ENCODE data around the gene KRT17.

Gene KRT17

DNA sequence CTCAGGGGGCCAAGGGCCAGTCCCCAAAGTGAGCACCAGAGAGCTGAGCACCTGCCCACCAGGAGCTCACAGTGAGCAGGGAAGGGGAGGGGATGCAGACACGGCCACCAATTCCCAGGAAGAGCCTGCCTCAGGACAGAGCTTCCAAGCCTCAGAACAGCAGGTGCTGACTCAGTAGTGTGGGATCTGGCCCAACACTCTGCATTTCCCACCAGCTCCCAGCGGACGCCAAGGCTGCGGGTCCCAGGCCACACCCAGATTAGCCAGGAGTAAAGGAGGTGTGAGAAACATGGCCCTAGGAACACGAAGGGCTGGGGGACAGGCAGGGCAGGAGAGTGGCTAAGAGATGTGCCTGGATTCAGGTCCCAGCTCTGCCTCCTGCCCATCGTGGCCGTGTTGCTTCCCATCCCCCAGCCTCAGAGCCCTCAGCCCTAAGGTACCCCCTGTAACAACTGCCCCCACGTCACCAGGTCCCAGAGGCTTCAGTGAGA lies 35.9 kb upstream of the KRT17 start:
- no peak for DNase-seq
- Histone ChIP-seq H3K27ac (ENCODE audit: low read length) (no peak overlapping the region), H3K4me2 (ENCODE audit: insufficient read depth, low read length) (no peak overlapping the region), H3K79me2 (ENCODE audit: insufficient read depth, low read length) (no peaks in the 10 kb centered on the region), H3K36me3 (ENCODE audit: insufficient read depth, low read length) (no peaks in the 10 kb centered on the region), H3K9ac (ENCODE audit: low read depth, low read length) (no peak overlapping the region), H2AFZ (ENCODE audit: low read depth, low read length) (no peak overlapping the region), H3K9me3 (ENCODE audit: insufficient read depth, low read length, severe bottlenecking) (no peaks in the 10 kb centered on the region), H3K4me1 (ENCODE audit: insufficient read depth, low read length) (peaks cover 2% of the 10 kb centered on the region), H3K27me3 (ENCODE audit: insufficient read depth, low read length, poor library complexity) (peaks cover 5% of the 10 kb centered on the region), H4K20me1 (ENCODE audit: insufficient read depth, low read length) (no peaks in the 10 kb centered on the region; the same call in 1 of the 2 replicates), H3K4me3 (ENCODE audit: low read depth in 1 of 2, low read length in 2 of 2) (no peak overlapping the region)
- TF ChIP-seq EZH2 (IDR thresholded peaks at IDR 0.05; ENCODE audit: borderline replicate concordance, low read depth, low read length, severe bottlenecking) = no peak
- no peak for ATAC-seq (ENCODE audit: insufficient read depth, low read depth)

DNA sequence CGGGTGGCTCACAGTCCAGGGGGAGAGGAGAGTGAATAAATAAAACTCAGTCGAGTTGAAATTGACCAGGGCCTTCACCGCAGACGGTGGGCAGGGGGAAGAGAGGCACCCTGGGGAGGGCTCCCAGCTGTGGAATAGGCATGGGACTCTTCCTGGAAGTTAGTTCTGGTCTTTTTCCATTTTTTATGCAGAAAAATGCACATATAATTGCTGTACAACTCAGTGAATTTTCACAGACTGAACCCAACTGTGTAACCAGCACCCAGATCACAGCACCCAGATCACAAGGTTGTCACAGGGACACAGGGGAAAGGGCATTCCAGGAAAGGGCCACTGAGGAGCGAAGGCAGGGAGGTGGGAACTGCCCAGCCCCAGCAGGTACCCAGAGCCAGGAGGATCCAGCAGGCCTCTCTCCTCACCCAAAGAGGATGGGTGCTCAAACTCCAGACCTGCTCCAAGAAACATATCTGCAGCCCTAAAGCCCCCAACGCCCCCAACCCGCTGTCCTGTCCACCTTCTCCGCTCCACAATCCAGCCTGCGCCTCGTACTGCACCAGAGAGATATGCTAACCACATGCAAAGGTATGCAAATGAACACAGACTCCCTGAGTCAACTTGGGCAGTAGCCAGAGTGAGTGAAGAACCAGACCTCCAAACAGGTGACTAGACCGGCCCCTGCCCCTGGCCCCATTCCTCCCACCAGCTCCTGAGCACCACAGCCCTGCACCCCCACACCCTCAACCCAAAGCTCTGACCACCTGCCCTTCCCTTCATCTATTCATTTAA lies 35.2 kb upstream of the KRT17 start:
- Histone ChIP-seq H2AFZ (ENCODE audit: low read depth, low read length) (no peak overlapping the region), H3K36me3 (ENCODE audit: insufficient read depth, low read length) (no peaks in the 10 kb centered on the region), H3K4me2 (ENCODE audit: insufficient read depth, low read length) (no peak overlapping the region), H3K27me3 (ENCODE audit: insufficient read depth, low read length, poor library complexity) (peaks cover 2% of the 10 kb centered on the region), H3K4me3 (ENCODE audit: low read depth in 1 of 2, low read length in 2 of 2) (no peak overlapping the region), H3K79me2 (ENCODE audit: insufficient read depth, low read length) (no peaks in the 10 kb centered on the region), H3K4me1 (ENCODE audit: insufficient read depth, low read length) (no peaks in the 10 kb centered on the region), H3K27ac (ENCODE audit: low read length) (no peak overlapping the region), H4K20me1 (ENCODE audit: insufficient read depth, low read length) (no peaks in the 10 kb centered on the region; the same call in 1 of the 2 replicates), H3K9ac (ENCODE audit: low read depth, low read length) (no peak overlapping the region), H3K9me3 (ENCODE audit: insufficient read depth, low read length, severe bottlenecking) (no peaks in the 10 kb centered on the region)
- DNase-seq (no peak), ATAC-seq (ENCODE audit: insufficient read depth, low read depth) (no peak)
- TF ChIP-seq, protein P1, sequence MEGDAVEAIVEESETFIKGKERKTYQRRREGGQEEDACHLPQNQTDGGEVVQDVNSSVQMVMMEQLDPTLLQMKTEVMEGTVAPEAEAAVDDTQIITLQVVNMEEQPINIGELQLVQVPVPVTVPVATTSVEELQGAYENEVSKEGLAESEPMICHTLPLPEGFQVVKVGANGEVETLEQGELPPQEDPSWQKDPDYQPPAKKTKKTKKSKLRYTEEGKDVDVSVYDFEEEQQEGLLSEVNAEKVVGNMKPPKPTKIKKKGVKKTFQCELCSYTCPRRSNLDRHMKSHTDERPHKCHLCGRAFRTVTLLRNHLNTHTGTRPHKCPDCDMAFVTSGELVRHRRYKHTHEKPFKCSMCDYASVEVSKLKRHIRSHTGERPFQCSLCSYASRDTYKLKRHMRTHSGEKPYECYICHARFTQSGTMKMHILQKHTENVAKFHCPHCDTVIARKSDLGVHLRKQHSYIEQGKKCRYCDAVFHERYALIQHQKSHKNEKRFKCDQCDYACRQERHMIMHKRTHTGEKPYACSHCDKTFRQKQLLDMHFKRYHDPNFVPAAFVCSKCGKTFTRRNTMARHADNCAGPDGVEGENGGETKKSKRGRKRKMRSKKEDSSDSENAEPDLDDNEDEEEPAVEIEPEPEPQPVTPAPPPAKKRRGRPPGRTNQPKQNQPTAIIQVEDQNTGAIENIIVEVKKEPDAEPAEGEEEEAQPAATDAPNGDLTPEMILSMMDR (IDR thresholded peaks at IDR 0.05; ENCODE audit: borderline replicate concordance, extremely low read depth, low read length, poor library complexity, severe bottlenecking) = no peak
- TF ChIP-seq EZH2 (IDR thresholded peaks at IDR 0.05; ENCODE audit: borderline replicate concordance, low read depth, low read length, severe bottlenecking) = no peak

DNA sequence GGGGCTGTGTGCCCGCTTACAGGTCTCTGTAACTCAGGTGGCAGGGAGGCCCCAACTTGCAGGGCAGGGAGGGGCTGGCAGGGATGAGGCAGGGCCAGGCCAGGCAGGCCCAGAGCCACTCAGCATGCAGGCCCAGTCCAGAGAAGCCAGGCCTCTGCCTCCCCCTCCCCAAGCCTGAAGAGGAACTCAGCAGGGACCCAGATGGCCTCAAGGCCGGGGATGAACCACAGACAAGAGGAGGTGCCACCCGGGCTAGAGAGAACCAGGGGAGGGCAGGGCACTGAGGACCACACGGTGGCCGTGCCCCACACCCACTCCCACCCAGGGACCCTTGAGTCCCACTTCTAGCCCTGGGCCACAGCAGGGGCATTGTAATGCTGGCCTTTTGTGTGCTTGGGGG lies 34.5 kb upstream of the KRT17 start:
- ATAC-seq (ENCODE audit: insufficient read depth, low read depth) (no peak), DNase-seq (no peak)
- Histone ChIP-seq H3K36me3 (ENCODE audit: insufficient read depth, low read length) (no peaks in the 10 kb centered on the region), H3K79me2 (ENCODE audit: insufficient read depth, low read length) (no peaks in the 10 kb centered on the region), H3K9ac (ENCODE audit: low read depth, low read length) (no peak overlapping the region), H3K27me3 (ENCODE audit: insufficient read depth, low read length, poor library complexity) (no peaks in the 10 kb centered on the region), H3K4me1 (ENCODE audit: insufficient read depth, low read length) (no peaks in the 10 kb centered on the region), H3K9me3 (ENCODE audit: insufficient read depth, low read length, severe bottlenecking) (no peaks in the 10 kb centered on the region), H3K4me2 (ENCODE audit: insufficient read depth, low read length) (no peak overlapping the region), H2AFZ (ENCODE audit: low read depth, low read length) (no peak overlapping the region), H3K4me3 (ENCODE audit: low read depth in 1 of 2, low read length in 2 of 2) (no peak overlapping the region), H3K27ac (ENCODE audit: low read length) (no peak overlapping the region), H4K20me1 (ENCODE audit: insufficient read depth, low read length) (no peaks in the 10 kb centered on the region; the same call in 1 of the 2 replicates)
- TF ChIP-seq, protein P1 (IDR thresholded peaks at IDR 0.05; ENCODE audit: borderline replicate concordance, extremely low read depth, low read length, poor library complexity, severe bottlenecking) = no peak
- no peak for TF ChIP-seq EZH2 (IDR thresholded peaks at IDR 0.05; ENCODE audit: borderline replicate concordance, low read depth, low read length, severe bottlenecking)

DNA sequence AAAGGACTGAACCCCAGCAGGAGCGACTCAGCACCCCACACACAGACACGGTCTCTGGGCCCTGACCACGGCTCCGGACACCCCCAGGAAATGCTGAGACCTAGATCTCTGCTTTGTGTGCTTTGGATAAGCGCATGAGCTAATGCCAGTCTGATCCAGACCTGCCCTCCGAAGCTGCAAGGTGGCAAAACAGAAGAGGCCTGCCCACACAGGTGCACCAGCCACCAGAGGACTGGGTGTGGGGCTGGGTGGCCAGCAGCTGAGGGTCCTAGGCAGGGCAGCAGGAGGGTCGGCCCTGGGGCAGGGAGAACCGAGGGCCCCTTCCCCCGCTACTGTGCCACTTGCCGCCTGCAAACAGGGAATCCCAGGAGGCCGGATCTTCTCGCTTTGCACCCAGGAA lies 33.6 kb upstream of the KRT17 start:
- DNase-seq = no peak
- Histone ChIP-seq H3K36me3 (ENCODE audit: insufficient read depth, low read length) (no peaks in the 10 kb centered on the region), H3K4me1 (ENCODE audit: insufficient read depth, low read length) (no peaks in the 10 kb centered on the region), H3K27me3 (ENCODE audit: insufficient read depth, low read length, poor library complexity) (no peaks in the 10 kb centered on the region), H3K9me3 (ENCODE audit: insufficient read depth, low read length, severe bottlenecking) (no peaks in the 10 kb centered on the region), H3K79me2 (ENCODE audit: insufficient read depth, low read length) (no peaks in the 10 kb centered on the region), H3K4me2 (ENCODE audit: insufficient read depth, low read length) (no peak overlapping the region), H3K27ac (ENCODE audit: low read length) (no peak overlapping the region), H3K9ac (ENCODE audit: low read depth, low read length) (no peak overlapping the region), H4K20me1 (ENCODE audit: insufficient read depth, low read length) (no peaks in the 10 kb centered on the region; the same call in 1 of the 2 replicates), H2AFZ (ENCODE audit: low read depth, low read length) (no peak overlapping the region), H3K4me3 (ENCODE audit: low read depth in 1 of 2, low read length in 2 of 2) (no peak overlapping the region)
- ATAC-seq (ENCODE audit: insufficient read depth, low read depth) = no peak
- TF ChIP-seq, protein P1 (IDR thresholded peaks at IDR 0.05; ENCODE audit: borderline replicate concordance, extremely low read depth, low read length, poor library complexity, severe bottlenecking) = no peak
- TF ChIP-seq EZH2 (IDR thresholded peaks at IDR 0.05; ENCODE audit: borderline replicate concordance, low read depth, low read length, severe bottlenecking) = no peak
